ENCODE data around the gene ZC3H13.

- TF ChIP-seq CTCF (IDR thresholded peaks at IDR 0.05; ENCODE audit: insufficient read depth, low read length, poor library complexity, severe bottlenecking) (no peak), EZH2phosphoT487 (conservative IDR thresholded peaks at IDR 0.05; ENCODE audit: low read length) (no peak)
Measured at GRCh38 chr13:46102255-46102605, 49.7 kb upstream of the ZC3H13 start.

Data from SU-DHL-6 (cell line).